ENCODE measurements around the gene ARHGEF25. TPM values are rescaled to one million over a fixed set of nuclear protein-coding genes. Genes with fewer than 3 reads are reported as not detected.
"Not testable (repeated sequence)": the region's sequence is repeated elsewhere in the genome, so short reads cannot be mapped to it uniquely, and the experiment has no call there.

The ARHGEF25 gene
- total RNA-seq, 2 donors from 2014 or later: 2.8 to 5.3 TPM

- peaks cover 15% of the 10 kb centered on the region for H3K4me1 Mint-ChIP-seq (ENCODE audit: low read depth)
- peaks cover 47% of the 10 kb centered on the region for H3K27me3 Mint-ChIP-seq (ENCODE audit: low read depth)
- peak overlapping the region; percentile 86 for H3K4me3 Mint-ChIP-seq
- no peak overlapping the region for H3K27ac Mint-ChIP-seq
- peak; percentile 37 to 40 for DNase-seq
- no peaks in the 10 kb centered on the region for H3K36me3 Mint-ChIP-seq (ENCODE audit: insufficient read depth in 2 of 2)
- ATAC-seq (replicated peaks in 1 of 2): peak; percentile 43 to 46
- H3K9me3 Mint-ChIP-seq: no peaks in the 10 kb centered on the region
Observed at GRCh38 chr12:57632073-57632957, 21.1 kb downstream of the ARHGEF25 start.

GRCh38 chr12:57632958-57633840 is 22.0 kb downstream of the ARHGEF25 start, which contains the start of gene B4GALNT1:
Gene B4GALNT1 (minus strand): TSS chr12:57633201. CDS start chr12:57632132, 1,069 bp downstream.
- ATAC-seq (replicated peaks in 1 of 2): peak; percentile 82 to 89
- H3K4me1 Mint-ChIP-seq (ENCODE audit: low read depth): peaks cover 15% of the 10 kb centered on the region

GRCh38 chr12:57636731-57637130 is 25.5 kb downstream of the ARHGEF25 start:
- H3K9me3 Mint-ChIP-seq; H3K4me3 Mint-ChIP-seq; H3K36me3 Mint-ChIP-seq (ENCODE audit: insufficient read depth in 2 of 2); DNase-seq; H3K27ac Mint-ChIP-seq; ATAC-seq (replicated peaks in 1 of 2): not testable (repeated sequence)
- peaks cover 13% of the 10 kb centered on the region for H3K4me1 Mint-ChIP-seq (ENCODE audit: low read depth)
- peaks cover 24% of the 10 kb centered on the region for H3K27me3 Mint-ChIP-seq (ENCODE audit: low read depth)

More at GRCh38 chr12:57632958-57633840, 22.0 kb downstream of the ARHGEF25 start, which contains the start of gene B4GALNT1:
- H3K4me3 Mint-ChIP-seq: peak within 1 kb of the TSS; percentile 86
- no peak within 1 kb of the TSS for H3K27ac Mint-ChIP-seq
- H3K36me3 Mint-ChIP-seq (ENCODE audit: insufficient read depth in 2 of 2): no peaks in the 10 kb centered on the region
- no peaks in the 10 kb centered on the region for H3K9me3 Mint-ChIP-seq
- DNase-seq: peak; percentile 76 to 81
- H3K27me3 Mint-ChIP-seq (ENCODE audit: low read depth): peaks cover 40% of the 10 kb centered on the region

- Mint-ChIP-seq H3K27ac (no peak overlapping the region), H3K9me3 (no peaks in the 10 kb centered on the region), H3K4me1 (ENCODE audit: low read depth) (peaks cover 6% of the 10 kb centered on the region), H3K27me3 (ENCODE audit: low read depth) (peaks cover 28% of the 10 kb centered on the region), H3K36me3 (ENCODE audit: insufficient read depth in 2 of 2) (no peaks in the 10 kb centered on the region), H3K4me3 (no peak overlapping the region)
- ATAC-seq (replicated peaks in 1 of 2): no peak
- DNase-seq: no peak
Observed at GRCh38 chr12:57637364-57637763, 26.1 kb downstream of the ARHGEF25 start.

GRCh38 chr12:57638096-57638495 is 26.9 kb downstream of the ARHGEF25 start:
- Mint-ChIP-seq H3K4me1 (ENCODE audit: low read depth) (peaks cover 6% of the 10 kb centered on the region), H3K4me3 (no peak overlapping the region), H3K9me3 (no peaks in the 10 kb centered on the region), H3K36me3 (ENCODE audit: insufficient read depth in 2 of 2) (no peaks in the 10 kb centered on the region), H3K27ac (no peak overlapping the region), H3K27me3 (ENCODE audit: low read depth) (peaks cover 28% of the 10 kb centered on the region)
- ATAC-seq (replicated peaks in 1 of 2): no peak
- no peak for DNase-seq

- H3K9me3 Mint-ChIP-seq: no peaks in the 10 kb centered on the region
- peaks cover 23% of the 10 kb centered on the region for H3K27me3 Mint-ChIP-seq (ENCODE audit: low read depth)
- DNase-seq: no peak
- no peaks in the 10 kb centered on the region for H3K4me1 Mint-ChIP-seq (ENCODE audit: low read depth)
- H3K27ac Mint-ChIP-seq: no peak overlapping the region
- ATAC-seq (replicated peaks in 1 of 2): no peak
- H3K36me3 Mint-ChIP-seq (ENCODE audit: insufficient read depth in 2 of 2): no peaks in the 10 kb centered on the region
- no peak overlapping the region for H3K4me3 Mint-ChIP-seq
Observed at GRCh38 chr12:57640175-57641042, 29.2 kb downstream of the ARHGEF25 start.

GRCh38 chr12:57641699-57642442 is 30.6 kb downstream of the ARHGEF25 start:
- H3K36me3 Mint-ChIP-seq (ENCODE audit: insufficient read depth in 2 of 2): peaks cover 0 to 2% of the 10 kb centered on the region in 2 donors
- H3K27ac Mint-ChIP-seq: no peak overlapping the region
- H3K27me3 Mint-ChIP-seq (ENCODE audit: low read depth): peaks cover 23% of the 10 kb centered on the region
- no peak for DNase-seq
- no peaks in the 10 kb centered on the region for H3K4me1 Mint-ChIP-seq (ENCODE audit: low read depth)
- no peak overlapping the region for H3K4me3 Mint-ChIP-seq
- ATAC-seq (replicated peaks in 1 of 2): no peak
- H3K9me3 Mint-ChIP-seq: no peaks in the 10 kb centered on the region

GRCh38 chr12:57645990-57646658 is 34.9 kb downstream of the ARHGEF25 start:
- not testable (repeated sequence) for ATAC-seq (replicated peaks in 1 of 2); DNase-seq; H3K4me1 Mint-ChIP-seq (ENCODE audit: low read depth); H3K36me3 Mint-ChIP-seq (ENCODE audit: insufficient read depth in 2 of 2); H3K27me3 Mint-ChIP-seq (ENCODE audit: low read depth); H3K4me3 Mint-ChIP-seq; H3K27ac Mint-ChIP-seq; H3K9me3 Mint-ChIP-seq

GRCh38 chr12:57646659-57647049 is 35.4 kb downstream of the ARHGEF25 start:
- H3K4me1 Mint-ChIP-seq (ENCODE audit: low read depth); H3K9me3 Mint-ChIP-seq; ATAC-seq (replicated peaks in 1 of 2); H3K27ac Mint-ChIP-seq; H3K36me3 Mint-ChIP-seq (ENCODE audit: insufficient read depth in 2 of 2); DNase-seq; H3K27me3 Mint-ChIP-seq (ENCODE audit: low read depth); H3K4me3 Mint-ChIP-seq: not testable (repeated sequence)

- Mint-ChIP-seq H3K4me1 (ENCODE audit: low read depth) (no peaks in the 10 kb centered on the region), H3K27me3 (ENCODE audit: low read depth) (no peaks in the 10 kb centered on the region), H3K36me3 (ENCODE audit: insufficient read depth in 2 of 2) (peaks cover 0 to 2% of the 10 kb centered on the region in 2 donors), H3K4me3 (no peak overlapping the region), H3K9me3 (peaks cover 0 to 3% of the 10 kb centered on the region in 2 donors), H3K27ac (no peak overlapping the region)
- no peak for DNase-seq
- ATAC-seq (replicated peaks in 1 of 2): no peak
Observed at GRCh38 chr12:57654042-57654441, 42.8 kb downstream of the ARHGEF25 start.

- no peaks in the 10 kb centered on the region for H3K27me3 Mint-ChIP-seq (ENCODE audit: low read depth)
- no peak overlapping the region for H3K4me3 Mint-ChIP-seq
- DNase-seq (no peak), ATAC-seq (replicated peaks in 1 of 2) (no peak)
- no peak overlapping the region for H3K27ac Mint-ChIP-seq
- H3K36me3 Mint-ChIP-seq (ENCODE audit: insufficient read depth in 2 of 2): no peaks in the 10 kb centered on the region
- H3K4me1 Mint-ChIP-seq (ENCODE audit: low read depth): no peaks in the 10 kb centered on the region
- peaks cover 0 to 3% of the 10 kb centered on the region in 2 donors for H3K9me3 Mint-ChIP-seq
Observed at GRCh38 chr12:57655541-57656240, 44.5 kb downstream of the ARHGEF25 start.
